HG03103 (cell line): ENCODE measurements around the gene STXBP4.

Source experiments
- ATAC-seq: cut with Tn5 transposase; IDR thresholded peaks from one replicate; pipeline ENCODE4 v1.9.1; 2021; ENCODE audit warnings: low read depth; ENCODE audit not compliant: unreplicated experiment

The STXBP4 gene

DNA sequence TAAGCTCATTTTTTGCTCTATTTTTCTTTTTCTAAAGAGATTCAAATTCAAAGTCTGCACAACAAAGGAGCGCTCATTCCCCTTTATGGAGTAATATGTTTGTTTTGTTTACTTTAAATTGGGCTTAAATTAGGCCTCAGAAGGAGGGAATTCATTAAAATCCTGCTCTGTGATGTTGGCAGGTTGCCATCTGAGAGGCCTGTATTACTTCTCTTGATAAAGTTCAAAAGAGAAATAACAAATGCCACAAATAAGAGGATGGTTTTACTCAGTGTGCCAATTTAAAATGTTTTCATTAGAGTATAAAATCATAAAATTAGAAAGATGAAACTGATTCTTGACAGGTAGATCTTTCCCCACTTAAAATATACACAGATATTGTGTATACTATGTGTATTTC, 241.7 kb downstream of the STXBP4 start:
- no peak for ATAC-seq

DNA sequence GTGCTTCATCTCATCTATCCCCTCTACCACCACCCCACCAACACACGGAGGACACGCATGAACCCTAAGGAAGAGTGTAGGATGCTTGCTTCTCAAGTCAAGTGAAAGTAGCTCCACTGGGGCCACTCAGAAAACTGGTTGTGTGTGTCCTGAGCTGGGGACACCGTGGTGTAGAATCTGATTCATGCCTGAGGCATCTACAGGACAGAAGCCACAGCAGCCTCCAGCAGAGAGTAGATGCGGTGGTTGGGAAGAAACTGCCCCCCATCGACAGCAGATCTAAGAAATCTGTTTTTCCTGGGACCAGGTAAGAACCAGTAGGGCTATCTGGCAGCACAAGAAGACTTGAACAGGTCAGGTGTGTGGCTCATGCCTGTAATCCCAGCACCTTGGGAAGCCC, 244.3 kb downstream of the STXBP4 start:
- no peak for ATAC-seq

DNA sequence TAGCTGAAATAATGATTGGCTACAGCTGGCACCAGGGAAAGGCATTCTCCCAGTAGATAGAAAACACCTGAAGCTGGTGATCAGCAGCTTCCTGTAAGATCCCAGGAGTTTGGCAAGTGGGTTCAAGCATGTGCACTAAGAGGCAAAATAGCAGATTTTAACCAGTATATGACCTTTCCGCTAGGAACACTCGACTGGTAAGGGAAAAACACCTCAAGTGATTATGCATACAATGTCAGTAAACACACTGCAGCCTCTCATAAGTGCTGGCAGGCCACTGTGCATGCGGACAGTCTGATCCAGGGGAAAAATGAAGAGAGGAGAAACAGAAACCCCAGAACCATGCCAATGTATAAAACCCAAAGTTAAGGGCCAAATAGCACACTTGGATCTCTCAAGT, 247.1 kb downstream of the STXBP4 start:
- no peak for ATAC-seq

GRCh38 chr17:55216888-55217287, 248.3 kb downstream of the STXBP4 start:
- ATAC-seq, result no peak

- ATAC-seq, result no peak
Measured at GRCh38 chr17:55219459-55219858, 250.9 kb downstream of the STXBP4 start.

DNA sequence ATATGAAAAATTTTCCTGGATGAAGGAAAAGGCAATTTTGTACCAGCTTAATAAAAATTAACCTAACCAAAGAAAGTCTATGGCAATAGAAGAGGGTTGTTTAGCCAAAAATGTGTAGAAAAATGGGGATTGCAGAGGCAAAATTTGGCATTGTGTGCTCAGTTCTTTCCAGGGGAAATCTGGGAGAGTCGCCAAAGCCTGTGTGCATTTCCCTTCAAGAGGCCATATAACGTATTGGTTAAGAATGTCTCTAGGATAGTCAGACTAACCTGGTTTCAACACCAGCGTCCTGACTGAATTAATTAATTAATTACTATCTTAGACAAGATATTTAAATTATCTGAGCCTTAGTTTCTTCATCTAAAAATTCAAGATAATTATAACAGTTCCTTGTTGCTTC, 251.4 kb downstream of the STXBP4 start:
- no peak for ATAC-seq
